Measurements from ENCODE around the gene ZNF81.

The ZNF81 gene

GRCh38 chrX:47864785-47865184 lies 28.1 kb downstream of the ZNF81 start:
- no peak for DNase-seq
- no peak overlapping the region for H3K27ac ChIP-seq (ENCODE audit: insufficient read depth, low read length, poor library complexity, severe bottlenecking)
- no peak overlapping the region for H3K4me3 ChIP-seq (ENCODE audit: insufficient read depth, low read depth, low read length, poor library complexity, severe bottlenecking)
- H3K4me1 ChIP-seq (ENCODE audit: control insufficient read depth, insufficient read depth, low read length, poor library complexity, severe bottlenecking) = no peaks in the 10 kb centered on the region
- H3K9me3 ChIP-seq (ENCODE audit: control insufficient read depth, low read length) = no peaks in the 10 kb centered on the region
- H3K36me3 ChIP-seq (ENCODE audit: control insufficient read depth, insufficient read depth, low read length) = peaks cover 5% of the 10 kb centered on the region
- H3K27me3 ChIP-seq (replicated peaks; ENCODE audit: control insufficient read depth, insufficient read depth, low read length, poor library complexity, severe bottlenecking) = no peaks in the 10 kb centered on the region

- H3K27ac ChIP-seq (ENCODE audit: insufficient read depth, low read length, poor library complexity, severe bottlenecking) = no peak overlapping the region
- no peaks in the 10 kb centered on the region for H3K4me1 ChIP-seq (ENCODE audit: control insufficient read depth, insufficient read depth, low read length, poor library complexity, severe bottlenecking)
- no peaks in the 10 kb centered on the region for H3K27me3 ChIP-seq (replicated peaks; ENCODE audit: control insufficient read depth, insufficient read depth, low read length, poor library complexity, severe bottlenecking)
- no peak for DNase-seq
- H3K4me3 ChIP-seq (ENCODE audit: insufficient read depth, low read depth, low read length, poor library complexity, severe bottlenecking) = no peak overlapping the region
- H3K36me3 ChIP-seq (ENCODE audit: control insufficient read depth, insufficient read depth, low read length) = no peaks in the 10 kb centered on the region
- no peaks in the 10 kb centered on the region for H3K9me3 ChIP-seq (ENCODE audit: control insufficient read depth, low read length)
Observed at GRCh38 chrX:47873123-47873522, 36.4 kb downstream of the ZNF81 start.

GRCh38 chrX:47877327-47877726 lies 40.6 kb downstream of the ZNF81 start:
- Histone ChIP-seq H3K4me3 (ENCODE audit: insufficient read depth, low read depth, low read length, poor library complexity, severe bottlenecking) (no peak overlapping the region), H3K36me3 (ENCODE audit: control insufficient read depth, insufficient read depth, low read length) (no peaks in the 10 kb centered on the region), H3K27me3 (replicated peaks; ENCODE audit: control insufficient read depth, insufficient read depth, low read length, poor library complexity, severe bottlenecking) (no peaks in the 10 kb centered on the region), H3K9me3 (ENCODE audit: control insufficient read depth, low read length) (no peaks in the 10 kb centered on the region), H3K4me1 (ENCODE audit: control insufficient read depth, insufficient read depth, low read length, poor library complexity, severe bottlenecking) (no peaks in the 10 kb centered on the region), H3K27ac (ENCODE audit: insufficient read depth, low read length, poor library complexity, severe bottlenecking) (no peak overlapping the region)
- DNase-seq = no peak

GRCh38 chrX:47878198-47878597 lies 41.5 kb downstream of the ZNF81 start:
- Histone ChIP-seq H3K27ac (ENCODE audit: insufficient read depth, low read length, poor library complexity, severe bottlenecking) (no peak overlapping the region), H3K27me3 (replicated peaks; ENCODE audit: control insufficient read depth, insufficient read depth, low read length, poor library complexity, severe bottlenecking) (no peaks in the 10 kb centered on the region), H3K36me3 (ENCODE audit: control insufficient read depth, insufficient read depth, low read length) (no peaks in the 10 kb centered on the region), H3K9me3 (ENCODE audit: control insufficient read depth, low read length) (no peaks in the 10 kb centered on the region), H3K4me1 (ENCODE audit: control insufficient read depth, insufficient read depth, low read length, poor library complexity, severe bottlenecking) (no peaks in the 10 kb centered on the region), H3K4me3 (ENCODE audit: insufficient read depth, low read depth, low read length, poor library complexity, severe bottlenecking) (no peak overlapping the region)
- no peak for DNase-seq

- Histone ChIP-seq H3K27me3 (replicated peaks; ENCODE audit: control insufficient read depth, insufficient read depth, low read length, poor library complexity, severe bottlenecking) (no peaks in the 10 kb centered on the region), H3K9me3 (ENCODE audit: control insufficient read depth, low read length) (no peaks in the 10 kb centered on the region), H3K4me3 (ENCODE audit: insufficient read depth, low read depth, low read length, poor library complexity, severe bottlenecking) (no peak overlapping the region), H3K27ac (ENCODE audit: insufficient read depth, low read length, poor library complexity, severe bottlenecking) (no peak overlapping the region), H3K4me1 (ENCODE audit: control insufficient read depth, insufficient read depth, low read length, poor library complexity, severe bottlenecking) (no peaks in the 10 kb centered on the region), H3K36me3 (ENCODE audit: control insufficient read depth, insufficient read depth, low read length) (no peaks in the 10 kb centered on the region)
- no peak for DNase-seq
Observed at GRCh38 chrX:47879463-47879862, 42.8 kb downstream of the ZNF81 start.

GRCh38 chrX:47880927-47881326 lies 44.2 kb downstream of the ZNF81 start:
- no peaks in the 10 kb centered on the region for H3K4me1 ChIP-seq (ENCODE audit: control insufficient read depth, insufficient read depth, low read length, poor library complexity, severe bottlenecking)
- no peaks in the 10 kb centered on the region for H3K9me3 ChIP-seq (ENCODE audit: control insufficient read depth, low read length)
- H3K27ac ChIP-seq (ENCODE audit: insufficient read depth, low read length, poor library complexity, severe bottlenecking) = no peak overlapping the region
- no peaks in the 10 kb centered on the region for H3K36me3 ChIP-seq (ENCODE audit: control insufficient read depth, insufficient read depth, low read length)
- DNase-seq = no peak
- H3K27me3 ChIP-seq (replicated peaks; ENCODE audit: control insufficient read depth, insufficient read depth, low read length, poor library complexity, severe bottlenecking) = no peaks in the 10 kb centered on the region
- no peak overlapping the region for H3K4me3 ChIP-seq (ENCODE audit: insufficient read depth, low read depth, low read length, poor library complexity, severe bottlenecking)

- H3K9me3 ChIP-seq (ENCODE audit: control insufficient read depth, low read length) = no peaks in the 10 kb centered on the region
- no peaks in the 10 kb centered on the region for H3K36me3 ChIP-seq (ENCODE audit: control insufficient read depth, insufficient read depth, low read length)
- no peak for DNase-seq
- no peaks in the 10 kb centered on the region for H3K4me1 ChIP-seq (ENCODE audit: control insufficient read depth, insufficient read depth, low read length, poor library complexity, severe bottlenecking)
- no peaks in the 10 kb centered on the region for H3K27me3 ChIP-seq (replicated peaks; ENCODE audit: control insufficient read depth, insufficient read depth, low read length, poor library complexity, severe bottlenecking)
- no peak overlapping the region for H3K27ac ChIP-seq (ENCODE audit: insufficient read depth, low read length, poor library complexity, severe bottlenecking)
- H3K4me3 ChIP-seq (ENCODE audit: insufficient read depth, low read depth, low read length, poor library complexity, severe bottlenecking) = no peak overlapping the region
Observed at GRCh38 chrX:47885501-47885900, 48.8 kb downstream of the ZNF81 start.

GRCh38 chrX:47898024-47898423 lies 61.3 kb downstream of the ZNF81 start:
- Histone ChIP-seq H3K4me3 (ENCODE audit: insufficient read depth, low read depth, low read length, poor library complexity, severe bottlenecking) (no peak overlapping the region), H3K27me3 (replicated peaks; ENCODE audit: control insufficient read depth, insufficient read depth, low read length, poor library complexity, severe bottlenecking) (no peaks in the 10 kb centered on the region), H3K27ac (ENCODE audit: insufficient read depth, low read length, poor library complexity, severe bottlenecking) (no peak overlapping the region), H3K9me3 (ENCODE audit: control insufficient read depth, low read length) (no peaks in the 10 kb centered on the region), H3K4me1 (ENCODE audit: control insufficient read depth, insufficient read depth, low read length, poor library complexity, severe bottlenecking) (no peaks in the 10 kb centered on the region), H3K36me3 (ENCODE audit: control insufficient read depth, insufficient read depth, low read length) (no peaks in the 10 kb centered on the region)
- no peak for DNase-seq

- H3K36me3 ChIP-seq (ENCODE audit: control insufficient read depth, insufficient read depth, low read length) = no peaks in the 10 kb centered on the region
- no peak overlapping the region for H3K4me3 ChIP-seq (ENCODE audit: insufficient read depth, low read depth, low read length, poor library complexity, severe bottlenecking)
- H3K27me3 ChIP-seq (replicated peaks; ENCODE audit: control insufficient read depth, insufficient read depth, low read length, poor library complexity, severe bottlenecking) = no peaks in the 10 kb centered on the region
- DNase-seq = no peak
- H3K9me3 ChIP-seq (ENCODE audit: control insufficient read depth, low read length) = no peaks in the 10 kb centered on the region
- H3K4me1 ChIP-seq (ENCODE audit: control insufficient read depth, insufficient read depth, low read length, poor library complexity, severe bottlenecking) = no peaks in the 10 kb centered on the region
- H3K27ac ChIP-seq (ENCODE audit: insufficient read depth, low read length, poor library complexity, severe bottlenecking) = no peak overlapping the region
Observed at GRCh38 chrX:47900833-47901232, 64.1 kb downstream of the ZNF81 start.

- DNase-seq = no peak
- H3K9me3 ChIP-seq (ENCODE audit: control insufficient read depth, low read length) = no peaks in the 10 kb centered on the region
- H3K36me3 ChIP-seq (ENCODE audit: control insufficient read depth, insufficient read depth, low read length) = no peaks in the 10 kb centered on the region
- H3K27ac ChIP-seq (ENCODE audit: insufficient read depth, low read length, poor library complexity, severe bottlenecking) = no peak overlapping the region
- H3K4me1 ChIP-seq (ENCODE audit: control insufficient read depth, insufficient read depth, low read length, poor library complexity, severe bottlenecking) = no peaks in the 10 kb centered on the region
- H3K4me3 ChIP-seq (ENCODE audit: insufficient read depth, low read depth, low read length, poor library complexity, severe bottlenecking) = no peak overlapping the region
- H3K27me3 ChIP-seq (replicated peaks; ENCODE audit: control insufficient read depth, insufficient read depth, low read length, poor library complexity, severe bottlenecking) = no peaks in the 10 kb centered on the region
Observed at GRCh38 chrX:47902161-47902560, 65.5 kb downstream of the ZNF81 start.

Data from effector memory CD4-positive, alpha-beta T cell (primary cell).